Spleen (tissue), 11 donors: ENCODE measurements around the gene SLC5A9. TPM values are rescaled to one million over a fixed set of nuclear protein-coding genes. Genes with fewer than 3 reads are reported as not detected.

Source experiments
- DNase-seq: peaks from one replicate; pipeline ENCODE4 v3.0.0-alpha.2; 2020
- H3K27ac ChIP-seq, 8 donors: fragments of 200-600 bp; sonication (generic) in 7 of 8; 1 replicate in 4 of 8; 2 replicates in 4 of 8; pipeline versions ENCODE4 v1.5.0 to v1.8.0; 2016 to 2021; ENCODE audit warnings: inconsistent platforms in 4 of 8, mild to moderate bottlenecking in 4 of 8, moderate library complexity in 1 of 8
- H3K27me3 ChIP-seq, 7 donors: fragments of 200-600 bp; sonication (generic) in 6 of 7; replicated peaks in 1 of 7; 1 replicate in 4 of 7; 2 replicates in 3 of 7; pipeline versions ENCODE4 v1.5.0 to v1.8.0; 2016 to 2021; ENCODE audit warnings: inconsistent platforms in 3 of 7, mild to moderate bottlenecking in 1 of 7
- H3K36me3 ChIP-seq, 6 donors: fragments of 200-600 bp; sonication (generic) in 5 of 6; 1 replicate in 4 of 6; 2 replicates in 2 of 6; pipeline versions ENCODE4 v1.5.0 to v1.8.0; 2016 to 2021; ENCODE audit warnings: inconsistent platforms in 2 of 6
- H3K4me1 ChIP-seq, 6 donors: fragments of 200-600 bp; sonication (generic) in 5 of 6; 1 replicate in 3 of 6; 2 replicates in 3 of 6; pipeline versions ENCODE4 v1.5.0 to v1.8.0; 2016 to 2021; ENCODE audit warnings: inconsistent platforms in 3 of 6
- H3K4me3 ChIP-seq, 8 donors: fragments of 200-600 bp; sonication (generic) in 7 of 8; 1 replicate in 4 of 8; 2 replicates in 4 of 8; pipeline versions ENCODE4 v1.5.0 to v1.8.0; 2016 to 2021; ENCODE audit warnings: inconsistent platforms in 4 of 8, mild to moderate bottlenecking in 4 of 8, moderate library complexity in 2 of 8
- H3K9me3 ChIP-seq, 8 donors: fragments of 200-600 bp; sonication (generic) in 7 of 8; 1 replicate in 4 of 8; 2 replicates in 4 of 8; pipeline versions ENCODE4 v1.5.0 to v1.8.0; 2016 to 2021; ENCODE audit warnings: inconsistent platforms in 4 of 8
- POLR2A ChIP-seq, 3 donors: fragments of 450-650 bp; IDR thresholded peaks; one replicate each; pipeline ENCODE4 v1.5.1; 2017; ENCODE audit warnings: antibody characterized with exemption in 3 of 3, mild to moderate bottlenecking in 1 of 3
- POLR2AphosphoS5 ChIP-seq, 3 donors: sonication (generic); formaldehyde crosslinking; IDR thresholded peaks; one replicate each; pipeline ENCODE4 v1.5.1; 2017; ENCODE audit warnings: antibody characterized with exemption in 3 of 3
- WGBS, 5 donors: extraction: QIAGEN DNeasy Blood & Tissue Kit in 3 of 5; methylation state at CpG; one replicate each; pipeline versions ENCODE4 v1.1.5 to v1.1.7; 2013 to 2018; 5-methylcytosine and 5-hydroxymethylcytosine counted together
- intact Hi-C: fragments of 100-400 bp; cut with DNase I; formaldehyde crosslinking; loops from one replicate; pipeline ENCODE4 v1.15.0; 2023; ENCODE audit warnings: low total_unique reads
- polyA plus RNA-seq, 3 donors: library from polyadenylated mRNA; stranded (reverse); fragments of 200-250 nt; gene quantifications; one replicate each; pipeline ENCODE4 v1.2.1, GENCODE V29; 2013
- total RNA-seq, 7 donors: library from RNA; depleted of rRNA in 3 of 7; stranded (reverse); fragments of >200 nt in 3 of 7; fragmentation: NEBNext Ultra II Directional in 4 of 7; extraction: Animal tissue kit (Norgen Biotek cat#: 25700) in 4 of 7; gene quantifications; one replicate each; pipeline versions ENCODE4 v1.1.0 to v1.2.1, GENCODE V29; 2016 to 2021
- TF ChIP-seq, protein P1 (sequence below), 11 experiments: fragments of 200-600 bp in 7 of 11; fragments of 450-650 bp in 4 of 11; sonication (generic) in 4 of 11; IDR thresholded peaks in 8 of 11; conservative IDR thresholded peaks in 3 of 11; 1 replicate in 7 of 11; 2 replicates in 4 of 11; pipeline versions ENCODE4 v1.4.0 to v1.8.0; 2016 to 2021; ENCODE audit warnings: antibody characterized with exemption in 11 of 11, inconsistent platforms in 4 of 11, mild to moderate bottlenecking in 1 of 11
- donor health status: healthy with polysubstance abuse.
- donor health status: DM: no; HTN: no; CAD: no; lungs with moderate emphysema.
- donor health status: DM: no; HTN: no; CAD: no.
- donor health status: Bipolar disorder and iron deficiency.
- donor health status: healthy.
- donor health status: DM: no; HTN: no; CAD: no.
- donor health status: DM: yes; HTN: yes; CAD: no.

Gene SLC5A9
- total and polyA plus RNA-seq, 10 donors: 0.51 to 2.1 (median 0.90) TPM

- 83 to 92% (median 86%) methylated on average over 3 of the region's 3 CpGs for WGBS, 5 donors
- no peak for TF ChIP-seq POLR2AphosphoS5 (IDR thresholded peaks at IDR 0.05)
- TF ChIP-seq, protein P1, sequence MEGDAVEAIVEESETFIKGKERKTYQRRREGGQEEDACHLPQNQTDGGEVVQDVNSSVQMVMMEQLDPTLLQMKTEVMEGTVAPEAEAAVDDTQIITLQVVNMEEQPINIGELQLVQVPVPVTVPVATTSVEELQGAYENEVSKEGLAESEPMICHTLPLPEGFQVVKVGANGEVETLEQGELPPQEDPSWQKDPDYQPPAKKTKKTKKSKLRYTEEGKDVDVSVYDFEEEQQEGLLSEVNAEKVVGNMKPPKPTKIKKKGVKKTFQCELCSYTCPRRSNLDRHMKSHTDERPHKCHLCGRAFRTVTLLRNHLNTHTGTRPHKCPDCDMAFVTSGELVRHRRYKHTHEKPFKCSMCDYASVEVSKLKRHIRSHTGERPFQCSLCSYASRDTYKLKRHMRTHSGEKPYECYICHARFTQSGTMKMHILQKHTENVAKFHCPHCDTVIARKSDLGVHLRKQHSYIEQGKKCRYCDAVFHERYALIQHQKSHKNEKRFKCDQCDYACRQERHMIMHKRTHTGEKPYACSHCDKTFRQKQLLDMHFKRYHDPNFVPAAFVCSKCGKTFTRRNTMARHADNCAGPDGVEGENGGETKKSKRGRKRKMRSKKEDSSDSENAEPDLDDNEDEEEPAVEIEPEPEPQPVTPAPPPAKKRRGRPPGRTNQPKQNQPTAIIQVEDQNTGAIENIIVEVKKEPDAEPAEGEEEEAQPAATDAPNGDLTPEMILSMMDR (IDR thresholded peaks at IDR 0.05 in 8 of 11, conservative IDR thresholded peaks at IDR 0.05 in 3 of 11): no peak
- TF ChIP-seq POLR2A (IDR thresholded peaks at IDR 0.05): no peak
- H3K4me1 ChIP-seq: peaks cover 0 to 43% (median 27%) of the 10 kb centered on the region in 6 donors
- no peaks in the 10 kb centered on the region for H3K36me3 ChIP-seq
- H3K4me3 ChIP-seq: no peak overlapping the region
- intact Hi-C loops: no loop called here
- H3K9me3 ChIP-seq: no peaks in the 10 kb centered on the region
- no peaks in the 10 kb centered on the region for H3K27me3 ChIP-seq
- no peak overlapping the region for H3K27ac ChIP-seq
- DNase-seq: no peak
Observed at GRCh38 chr1:48249868-48250267, 27.4 kb downstream of the SLC5A9 start.

- H3K27ac ChIP-seq: no peak overlapping the region
- no peaks in the 10 kb centered on the region for H3K27me3 ChIP-seq
- H3K4me1 ChIP-seq: peaks cover 0 to 36% (median 21%) of the 10 kb centered on the region in 6 donors
- no peak for TF ChIP-seq POLR2AphosphoS5 (IDR thresholded peaks at IDR 0.05)
- H3K36me3 ChIP-seq: no peaks in the 10 kb centered on the region
- no peak overlapping the region for H3K4me3 ChIP-seq
- intact Hi-C loops: no loop called here
- no peak for DNase-seq
- no peaks in the 10 kb centered on the region for H3K9me3 ChIP-seq
- WGBS, 5 donors: 60 to 73% (median 66%) methylated on average over 3 of the region's 3 CpGs
Observed at GRCh38 chr1:48250572-48250971, 28.1 kb downstream of the SLC5A9 start.

- H3K27ac ChIP-seq: no peak overlapping the region
- H3K36me3 ChIP-seq: no peaks in the 10 kb centered on the region
- no peak overlapping the region for H3K4me3 ChIP-seq
- intact Hi-C loops: no loop called here
- H3K27me3 ChIP-seq: no peaks in the 10 kb centered on the region
- 52 to 87% (median 81%) methylated on average over 2 of the region's 2 CpGs for WGBS, 5 donors
- no peaks in the 10 kb centered on the region for H3K9me3 ChIP-seq
- no peak for TF ChIP-seq POLR2AphosphoS5 (IDR thresholded peaks at IDR 0.05)
- TF ChIP-seq, protein P1 (IDR thresholded peaks at IDR 0.05 in 8 of 11, conservative IDR thresholded peaks at IDR 0.05 in 3 of 11): no peak
- TF ChIP-seq POLR2A (IDR thresholded peaks at IDR 0.05): no peak
- H3K4me1 ChIP-seq: peaks cover 0 to 28% (median 13%) of the 10 kb centered on the region in 6 donors
- no peak for DNase-seq
Observed at GRCh38 chr1:48251323-48251722, 28.8 kb downstream of the SLC5A9 start.

GRCh38 chr1:48251821-48252220 lies 29.3 kb downstream of the SLC5A9 start:
- 80 to 91% (median 86%) methylated on average over 3 of the region's 3 CpGs for WGBS, 5 donors
- H3K4me3 ChIP-seq: no peak overlapping the region
- intact Hi-C loops: no loop called here
- H3K27ac ChIP-seq: no peak overlapping the region
- no peaks in the 10 kb centered on the region for H3K36me3 ChIP-seq
- TF ChIP-seq POLR2A (IDR thresholded peaks at IDR 0.05): no peak
- TF ChIP-seq, protein P1 (IDR thresholded peaks at IDR 0.05 in 8 of 11, conservative IDR thresholded peaks at IDR 0.05 in 3 of 11): no peak
- TF ChIP-seq POLR2AphosphoS5 (IDR thresholded peaks at IDR 0.05): no peak
- H3K27me3 ChIP-seq: no peaks in the 10 kb centered on the region
- no peaks in the 10 kb centered on the region for H3K9me3 ChIP-seq
- no peak for DNase-seq
- peaks cover 0 to 23% (median 8%) of the 10 kb centered on the region in 6 donors for H3K4me1 ChIP-seq

GRCh38 chr1:48254254-48254653 lies 31.7 kb downstream of the SLC5A9 start:
- H3K9me3 ChIP-seq: no peaks in the 10 kb centered on the region
- no peaks in the 10 kb centered on the region for H3K27me3 ChIP-seq
- no peak overlapping the region for H3K4me3 ChIP-seq
- no peak overlapping the region for H3K27ac ChIP-seq
- H3K36me3 ChIP-seq: no peaks in the 10 kb centered on the region
- 73 to 95% (median 85%) methylated on average over 1 of the region's 1 CpG for WGBS, 5 donors
- intact Hi-C loops: no loop called here
- TF ChIP-seq POLR2A (IDR thresholded peaks at IDR 0.05) (no peak), POLR2AphosphoS5 (IDR thresholded peaks at IDR 0.05) (no peak)
- TF ChIP-seq, protein P1 (IDR thresholded peaks at IDR 0.05 in 8 of 11, conservative IDR thresholded peaks at IDR 0.05 in 3 of 11): no peak
- peaks cover 0 to 15% (median 4%) of the 10 kb centered on the region in 6 donors for H3K4me1 ChIP-seq
- DNase-seq: no peak
